HCT116 (cell line): ENCODE data around the gene CCDC54.

ENCODE experiments used
- EZH2 ChIP-seq: fragments of 200-600 bp; sonication (generic); IDR thresholded peaks from 2 replicates; pipeline ENCODE4 v1.6.1; 2017; ENCODE audit warnings: antibody characterized with exemption, mixed run types
- MAX ChIP-seq: IDR thresholded peaks from 2 replicates; pipeline ENCODE4 v1.6.1; 2012
- POLR2A ChIP-seq: IDR thresholded peaks from 2 replicates; pipeline ENCODE4 v1.7.0; 2011; ENCODE audit warnings: borderline replicate concordance; ENCODE audit not compliant: insufficient read depth, insufficient read length; ENCODE audit errors: extremely low read depth
- POLR2AphosphoS5 ChIP-seq: IDR thresholded peaks from 2 replicates; pipeline ENCODE4 v1.6.1; 2011; ENCODE audit warnings: mild to moderate bottlenecking, low read depth, low read length, moderate library complexity
- RAD21 ChIP-seq: IDR thresholded peaks from 2 replicates; pipeline ENCODE4 v1.6.1; 2012; ENCODE audit warnings: low read depth, mild to moderate bottlenecking
- TCF7L2 ChIP-seq: IDR thresholded peaks from 2 replicates; pipeline ENCODE4 v1.7.0; 2011; ENCODE audit warnings: borderline replicate concordance, inconsistent platforms; ENCODE audit not compliant: insufficient read depth, insufficient read length; ENCODE audit errors: extremely low read depth

- TF ChIP-seq POLR2A (no peak), RAD21 (no peak), POLR2AphosphoS5 (no peak), TCF7L2 (no peak), MAX (no peak), EZH2 (no peak)
These were observed 9.9 kb upstream of the CCDC54 start for GRCh38 chr3:107367353-107367752.
